Eye (tissue), 1 donor: ENCODE measurements around the gene ADH4.
"Not testable (repeated sequence)": the region's sequence is repeated elsewhere in the genome, so short reads cannot be mapped to it uniquely, and the experiment has no call there.

ENCODE experiments used
- DNase-seq: peaks from one replicate; pipeline ENCODE4 v3.0.0-alpha.2; 2015

ADH4 gene

DNA sequence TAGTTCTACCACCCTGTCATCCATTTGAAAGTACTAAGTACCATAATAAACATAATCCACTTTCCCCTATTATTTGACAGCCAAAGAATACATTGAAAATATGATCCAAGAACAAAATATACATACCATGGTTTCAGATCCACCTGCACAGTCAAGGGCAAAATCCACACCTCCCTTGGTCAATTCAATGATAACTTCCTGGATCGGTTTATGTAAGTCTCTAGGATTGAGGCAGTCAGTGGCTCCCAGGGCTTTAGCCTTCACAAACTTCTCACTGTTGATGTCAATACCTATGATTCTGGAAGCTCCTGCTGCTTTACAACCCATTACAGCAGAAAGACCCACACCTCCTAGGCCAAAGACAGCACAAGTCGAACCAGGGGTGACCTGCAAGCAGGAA lies 12.7 kb downstream of the ADH4 start:
- no peak for DNase-seq

DNA sequence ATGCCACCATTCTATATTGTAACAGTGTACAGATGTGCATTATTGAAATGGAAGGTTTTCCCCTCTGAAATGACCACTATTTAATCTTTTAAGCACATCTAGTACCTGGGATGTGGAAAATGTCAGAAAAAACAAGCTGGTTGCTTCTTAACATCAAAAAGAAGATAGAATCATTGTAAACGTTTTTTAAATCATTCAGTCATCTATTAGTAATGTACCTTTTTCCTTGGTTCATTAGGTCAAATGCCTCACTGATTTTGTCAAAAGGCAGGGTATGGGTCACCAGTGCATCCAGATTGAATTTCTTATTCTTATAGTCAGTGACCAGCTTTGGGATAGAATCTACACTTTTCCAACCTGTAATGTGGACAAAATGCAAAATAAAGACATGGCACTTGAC lies 17.7 kb downstream of the ADH4 start:
- DNase-seq: no peak

DNA sequence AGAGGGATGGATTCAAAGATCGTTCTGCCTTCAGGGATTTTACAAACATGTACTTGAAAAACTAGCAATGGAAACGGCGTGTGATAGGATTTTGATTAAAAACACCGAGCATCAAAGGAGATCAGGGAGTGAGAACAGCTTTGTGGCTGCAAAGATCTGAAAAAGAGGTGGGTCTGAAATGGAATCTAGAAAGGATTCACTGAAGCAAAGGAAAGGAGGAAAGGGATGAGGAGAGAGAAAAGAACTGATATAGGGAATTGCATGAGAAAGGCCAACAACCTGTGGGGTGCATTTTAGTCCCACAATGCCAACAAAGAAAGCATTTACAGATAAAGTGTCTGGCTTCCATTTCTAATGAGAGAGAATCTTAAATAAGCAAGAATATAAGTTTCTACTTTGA lies 23.1 kb downstream of the ADH4 start:
- DNase-seq: no peak

DNA sequence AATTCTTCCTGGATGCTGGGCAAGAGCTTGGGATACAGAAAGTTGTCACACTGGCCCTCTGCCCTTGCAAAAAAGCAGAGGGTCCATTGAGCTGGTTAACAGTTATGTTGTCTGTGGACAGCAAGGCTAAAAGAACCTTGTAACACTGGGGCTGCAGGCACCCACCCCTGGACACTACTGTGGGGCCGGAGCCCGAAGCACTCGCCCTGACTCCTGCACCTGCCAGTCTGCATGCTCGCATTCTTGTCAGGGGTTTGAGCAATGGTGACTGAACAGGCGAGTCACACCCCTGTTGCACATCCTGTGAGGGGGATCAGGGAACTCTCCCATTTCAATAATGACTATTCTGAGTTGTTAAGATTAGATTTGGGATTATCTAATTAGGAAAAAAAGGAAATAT lies 23.6 kb downstream of the ADH4 start:
- no peak for DNase-seq

DNA sequence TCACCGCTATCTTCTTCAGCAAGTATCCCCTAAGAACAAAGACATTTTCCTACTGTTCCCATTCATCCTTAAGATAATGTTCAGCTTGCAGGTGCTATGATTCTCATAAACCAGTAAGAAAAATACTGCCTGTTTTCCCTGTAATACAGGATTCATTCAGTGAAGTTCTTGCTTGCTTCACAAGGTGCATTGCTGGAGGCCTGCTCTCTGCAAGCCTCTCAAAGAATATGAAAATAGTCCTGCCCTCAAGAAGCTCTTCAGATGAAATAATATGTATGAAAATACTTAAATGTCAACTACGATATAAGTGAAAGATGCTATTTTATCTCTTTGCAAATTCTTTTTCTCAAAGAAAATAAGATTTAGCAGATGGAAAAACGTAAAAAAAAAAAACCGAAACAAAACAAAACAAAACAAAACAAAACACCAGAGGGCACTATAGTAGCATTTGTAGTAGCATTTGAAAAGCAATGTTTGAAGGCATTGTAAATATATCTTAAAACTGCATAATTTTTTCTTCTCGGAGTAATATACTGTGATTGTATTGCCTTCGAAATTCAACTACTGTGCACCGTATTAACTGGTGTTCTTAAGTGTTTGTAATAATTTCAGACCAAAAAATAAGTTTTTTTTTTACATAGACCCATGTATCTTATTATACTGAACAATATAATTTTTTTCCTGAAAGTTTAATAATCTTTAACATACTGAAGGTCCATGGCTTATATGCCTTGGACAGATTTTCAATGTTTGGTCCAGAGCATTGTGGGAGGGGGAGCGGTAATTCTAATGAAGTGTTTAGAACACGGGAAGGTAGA lies 26.0 kb downstream of the ADH4 start:
- DNase-seq: no peak

DNA sequence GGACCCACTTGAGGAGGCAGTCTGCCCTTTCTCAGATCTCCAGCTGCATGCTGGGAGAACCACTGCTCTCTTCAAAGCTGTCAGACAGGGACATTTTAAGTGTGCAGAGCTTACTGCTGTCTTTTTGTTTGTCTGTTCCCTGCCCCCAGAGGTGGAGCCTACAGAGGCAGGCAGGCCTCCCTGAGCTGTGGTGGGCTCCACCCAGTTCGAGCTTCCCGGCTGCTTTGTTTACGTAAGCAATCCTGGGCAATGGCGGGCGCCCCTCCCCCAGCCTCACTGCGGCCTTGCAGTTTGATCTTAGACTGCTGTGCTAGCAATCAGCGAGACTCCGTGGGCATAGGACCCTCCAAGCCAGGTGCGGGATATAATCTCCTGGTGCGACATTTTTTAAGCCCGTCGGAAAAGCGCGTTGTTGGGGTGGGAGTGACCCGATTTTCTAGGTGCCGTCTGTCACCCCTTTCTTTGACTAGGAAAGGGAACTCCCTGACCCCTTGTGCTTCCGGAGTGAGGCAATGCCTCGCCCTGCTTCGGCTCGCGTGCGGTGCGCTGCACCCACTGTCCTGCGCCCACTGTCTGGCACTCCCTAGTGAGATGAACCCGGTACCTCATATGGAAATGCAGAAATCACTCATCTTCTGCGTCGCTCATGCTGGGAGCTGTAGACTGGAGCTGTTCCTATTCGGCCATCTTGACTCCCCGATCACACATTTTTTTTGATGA lies 26.8 kb downstream of the ADH4 start:
- not testable (repeated sequence) for DNase-seq

DNA sequence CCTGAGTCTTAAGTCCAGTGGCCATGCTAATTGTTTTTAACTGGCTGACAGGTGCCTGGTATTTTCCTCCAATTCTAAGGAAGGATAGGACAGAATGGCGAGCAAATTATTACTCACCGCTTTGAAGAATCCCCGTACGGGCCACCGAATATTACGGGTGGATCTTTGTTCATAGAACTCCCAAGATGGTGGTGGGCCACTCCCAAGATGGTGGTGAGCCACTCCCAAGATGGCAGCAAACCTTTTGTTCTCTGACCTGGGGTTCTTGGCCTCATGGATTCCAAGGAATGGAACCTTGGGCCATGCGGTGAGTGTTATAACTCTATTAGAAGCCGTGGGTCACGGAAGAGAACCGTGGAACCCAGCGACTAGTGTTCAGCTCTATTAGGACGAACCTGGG lies 34.8 kb downstream of the ADH4 start:
- DNase-seq: not testable (repeated sequence)

DNA sequence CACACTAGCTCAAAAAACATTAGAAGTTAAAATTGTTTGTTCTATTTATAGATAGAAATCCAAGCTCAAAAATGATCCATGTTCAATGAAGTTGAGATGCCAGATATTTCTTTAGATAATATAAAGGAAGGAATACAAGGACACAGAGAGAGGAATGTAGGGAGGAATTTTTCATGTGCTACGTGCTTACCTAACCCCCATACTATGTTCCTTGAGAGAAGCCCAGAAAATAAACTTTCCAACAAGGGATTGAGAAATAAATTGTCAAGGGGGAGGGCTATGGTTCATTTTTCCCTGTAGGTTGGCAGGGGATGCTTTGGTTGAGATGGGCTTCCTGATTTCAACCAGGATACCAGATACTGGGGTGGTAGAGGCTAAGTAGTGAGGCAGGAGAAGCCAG lies 39.9 kb downstream of the ADH4 start:
- DNase-seq: no peak

DNA sequence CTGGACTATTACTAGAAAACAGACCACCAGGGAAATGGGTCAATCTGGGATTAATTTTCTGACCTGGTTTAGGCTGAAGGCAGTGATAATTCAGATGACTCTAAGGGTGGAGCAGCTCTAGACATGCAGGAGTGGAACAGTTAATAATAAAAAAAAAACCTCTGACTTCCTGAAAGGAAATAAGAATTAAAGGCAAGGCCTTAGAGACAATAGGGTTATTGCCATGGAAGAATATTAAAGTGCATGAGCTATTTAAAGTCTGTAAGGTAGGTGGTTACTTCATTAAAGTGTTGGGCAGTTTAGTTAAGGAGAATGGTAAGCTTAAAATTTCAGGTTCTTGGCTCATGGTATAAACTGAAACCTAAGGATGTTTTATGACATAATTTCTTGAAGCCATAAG lies 40.9 kb downstream of the ADH4 start:
- no peak for DNase-seq

DNA sequence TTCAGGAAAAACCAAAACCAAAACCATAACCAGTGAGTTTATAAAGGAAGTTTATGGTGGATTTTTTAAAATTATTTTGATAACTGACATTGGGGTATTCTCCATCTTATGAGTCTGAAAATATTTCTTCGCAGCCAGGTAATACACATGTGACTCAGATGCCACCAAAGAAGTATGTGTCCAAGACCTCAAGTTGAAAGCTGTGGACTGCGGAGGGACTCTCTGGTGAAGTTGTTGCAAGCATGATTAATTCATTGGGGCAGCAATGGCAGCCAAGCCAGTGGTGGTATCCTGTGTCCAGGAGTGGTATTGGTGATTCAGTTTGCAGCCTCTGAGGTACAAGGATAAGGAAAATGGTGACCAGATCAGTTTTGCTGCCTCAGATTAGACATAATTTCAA lies 41.5 kb downstream of the ADH4 start:
- no peak for DNase-seq

DNA sequence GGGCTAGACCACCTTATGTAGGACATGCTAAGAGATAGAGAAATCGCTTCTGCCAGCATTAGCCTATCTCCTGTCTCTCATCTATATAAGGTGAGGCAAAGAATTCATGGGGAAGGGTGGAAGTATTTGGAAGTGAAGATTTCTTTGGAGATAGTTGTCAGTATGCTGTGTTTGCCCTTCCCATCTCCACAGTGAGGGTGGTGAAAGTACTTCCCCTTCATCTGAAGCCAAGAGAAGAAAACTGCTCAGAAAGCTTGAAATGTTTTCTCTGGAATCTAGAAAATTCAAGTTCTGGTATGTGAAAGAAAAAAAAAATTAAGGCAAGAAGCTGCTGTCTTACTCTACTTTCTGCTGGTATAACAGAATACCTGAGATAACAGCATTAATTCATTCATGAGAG lies 43.2 kb downstream of the ADH4 start:
- no peak for DNase-seq

DNA sequence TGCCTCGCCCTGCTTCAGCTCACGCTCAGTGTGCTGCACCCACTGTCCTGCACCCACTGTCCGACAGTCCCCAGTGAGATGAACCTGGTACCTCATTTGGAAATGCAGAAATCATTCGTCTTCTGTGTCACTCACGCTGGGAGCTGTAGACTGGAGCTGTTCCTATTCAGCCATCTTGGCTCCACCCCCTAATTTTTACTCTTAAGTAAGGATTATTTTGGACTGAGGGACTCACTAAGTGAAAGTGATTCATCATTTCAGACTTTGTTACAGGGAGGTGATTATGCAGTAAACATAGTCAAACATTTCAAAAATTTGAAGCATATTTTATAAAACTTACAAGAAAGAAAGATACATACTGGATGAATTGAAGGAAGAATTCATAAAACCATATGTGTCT lies 44.3 kb downstream of the ADH4 start:
- DNase-seq: not testable (repeated sequence)

DNA sequence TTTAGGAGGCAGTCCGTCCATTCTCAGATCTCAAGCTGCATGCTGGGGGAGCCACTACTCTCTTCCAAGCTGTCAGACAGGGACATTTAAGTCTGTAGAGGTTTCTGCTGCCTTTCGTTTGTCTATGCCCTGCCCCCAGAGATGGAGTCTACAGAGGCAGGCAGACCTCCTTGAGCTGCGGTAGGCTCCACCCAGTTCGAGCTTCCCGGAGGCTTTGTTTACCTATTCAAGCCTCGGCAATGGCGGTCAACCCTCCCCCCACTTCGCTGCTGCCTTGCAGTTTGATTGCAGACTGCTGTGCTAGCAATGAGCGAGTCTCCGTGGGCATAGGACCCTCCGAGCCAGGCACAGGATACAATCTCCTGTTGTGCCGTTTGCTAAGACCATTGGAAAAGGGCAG lies 44.8 kb downstream of the ADH4 start:
- no peak for DNase-seq

DNA sequence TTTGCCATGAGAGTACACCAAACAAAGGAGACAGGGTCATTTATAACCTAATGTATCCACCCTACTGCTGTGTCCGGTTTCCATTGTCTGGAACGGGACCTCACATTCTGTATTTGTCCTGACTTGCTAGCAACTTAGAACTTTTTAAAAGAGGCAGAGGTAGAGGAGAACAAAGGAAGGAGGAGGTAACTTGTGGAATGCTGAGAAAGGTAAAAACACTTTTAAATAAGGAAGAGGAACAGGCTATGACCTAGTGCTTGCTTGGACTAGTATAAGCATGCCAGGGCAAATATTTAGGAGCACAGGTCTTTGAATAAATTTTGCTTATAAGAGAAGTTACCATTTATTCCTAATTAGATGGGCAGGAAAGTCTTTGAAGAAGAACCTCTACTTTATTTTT lies 52.3 kb downstream of the ADH4 start:
- DNase-seq: not testable (repeated sequence)

DNA sequence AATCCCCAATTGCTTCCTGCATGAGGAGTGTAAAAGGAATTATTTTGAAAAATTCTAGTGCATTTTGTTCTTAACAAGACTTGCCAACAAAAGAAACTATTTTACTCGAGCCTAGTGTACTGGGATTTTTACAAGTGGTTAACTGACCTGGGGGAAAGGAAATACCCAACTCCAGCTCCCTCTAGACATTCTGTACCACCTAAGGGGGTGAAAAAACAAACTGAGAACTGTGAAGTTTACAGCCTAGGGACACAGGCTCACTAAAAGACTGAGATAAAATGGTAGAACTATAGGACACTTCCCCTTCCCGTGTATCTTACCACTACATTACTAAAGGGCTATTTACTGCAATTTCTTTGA lies 52.9 kb downstream of the ADH4 start:
- no peak for DNase-seq

DNA sequence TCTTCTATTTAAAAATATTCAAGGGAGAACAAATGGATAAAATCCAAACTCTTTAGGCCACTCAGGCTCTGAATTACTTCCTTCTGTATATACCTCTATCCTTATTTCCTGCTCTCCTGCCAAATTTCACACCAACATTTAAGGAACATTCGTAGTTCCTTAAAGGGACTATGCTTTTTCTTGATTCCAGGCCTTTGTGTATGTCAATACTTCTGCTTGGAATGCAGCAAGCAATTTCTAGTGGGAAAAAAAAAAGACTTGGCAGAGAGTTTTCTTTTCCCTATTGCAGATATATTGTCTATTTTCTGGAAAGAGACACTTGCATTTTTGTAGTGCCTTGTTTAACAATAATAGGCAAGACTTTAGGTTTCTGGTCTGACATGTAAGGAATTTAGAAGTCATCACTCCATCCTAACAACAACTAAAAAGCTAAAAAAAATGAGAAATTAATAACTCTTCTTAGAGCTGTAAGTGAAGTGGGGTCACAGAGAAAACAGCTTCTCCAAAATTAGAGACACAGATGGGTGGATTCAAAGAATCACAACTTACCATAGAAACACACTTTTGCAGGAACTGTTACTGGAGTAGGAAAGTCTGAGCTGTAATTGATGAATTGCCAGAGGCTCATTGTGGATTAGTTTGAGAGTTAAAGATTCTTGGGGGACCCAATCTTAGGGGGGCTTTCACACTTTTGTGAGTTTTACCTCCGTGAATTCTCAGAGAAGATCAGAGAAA lies 53.4 kb downstream of the ADH4 start:
- DNase-seq: peak; percentile 29

DNA sequence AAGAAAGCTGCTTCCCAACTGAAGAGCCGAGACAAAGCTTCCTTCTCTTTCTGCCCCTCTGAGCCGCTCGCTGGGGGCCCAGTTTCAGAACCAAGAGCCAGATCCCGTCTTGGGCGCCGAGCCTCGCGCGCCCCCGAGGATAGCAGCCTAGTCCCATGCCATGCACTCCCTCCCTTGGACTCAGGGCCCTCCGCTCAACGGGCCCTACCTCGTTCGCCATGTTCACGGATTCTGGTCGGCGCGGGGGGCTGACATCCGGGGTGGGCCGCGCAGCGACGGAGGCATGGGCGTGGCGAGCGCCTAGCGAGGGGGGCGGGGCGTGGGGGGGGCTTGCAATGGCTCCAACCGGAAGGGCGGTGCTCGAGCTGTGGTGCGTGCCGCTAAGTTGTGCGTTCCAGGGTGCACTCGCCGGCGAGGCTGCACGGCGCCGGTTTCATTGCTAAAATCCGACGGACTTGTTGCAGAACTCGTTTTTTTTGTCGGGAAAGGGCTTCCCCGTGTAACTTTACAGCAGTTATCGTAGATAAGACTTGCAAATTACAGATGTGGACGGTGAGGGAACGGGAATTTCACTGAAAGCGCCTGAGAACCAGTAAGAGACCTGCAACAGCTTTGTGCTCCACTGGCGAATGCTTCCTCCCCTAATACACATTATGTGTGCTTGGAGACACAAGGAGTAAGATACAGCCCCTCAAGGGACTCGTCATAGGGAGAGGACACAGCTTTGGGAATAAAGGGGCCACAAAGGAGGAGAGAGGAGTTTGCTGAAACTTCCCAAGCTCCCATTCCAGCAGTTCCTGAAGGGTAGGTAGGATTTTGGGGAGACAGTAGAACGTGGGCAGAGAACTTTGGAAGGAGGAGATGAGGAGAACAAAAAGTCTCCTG lies 55.4 kb downstream of the ADH4 start, which contains the start of gene ADH5:
ADH5 (minus strand) TSS at position 308 of the 885 bp plus-strand sequence; CDS start at position 220, 88 bp downstream.
- DNase-seq: peak; percentile 96

DNA sequence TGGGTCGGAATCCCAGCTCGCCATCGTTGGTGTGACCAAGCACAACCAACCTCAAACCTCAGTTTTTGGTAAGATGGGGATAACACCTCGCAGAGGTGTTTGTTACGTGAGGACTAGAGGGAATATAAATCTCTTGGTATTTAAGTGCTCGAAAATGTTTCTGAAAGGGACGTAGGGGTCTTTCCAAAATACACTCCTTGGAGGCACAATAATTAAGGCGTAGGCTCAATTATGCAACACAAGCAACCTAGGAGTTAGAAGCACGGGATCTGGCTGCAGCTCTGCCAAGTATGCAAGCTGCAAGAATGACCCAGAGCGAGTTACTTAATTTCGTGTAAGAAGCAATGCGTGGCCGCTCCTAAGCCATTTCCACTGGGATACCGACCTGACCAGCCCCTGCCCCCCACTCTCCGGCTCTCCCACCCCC lies 56.1 kb downstream of the ADH4 start:
- DNase-seq: peak; percentile 80

DNA sequence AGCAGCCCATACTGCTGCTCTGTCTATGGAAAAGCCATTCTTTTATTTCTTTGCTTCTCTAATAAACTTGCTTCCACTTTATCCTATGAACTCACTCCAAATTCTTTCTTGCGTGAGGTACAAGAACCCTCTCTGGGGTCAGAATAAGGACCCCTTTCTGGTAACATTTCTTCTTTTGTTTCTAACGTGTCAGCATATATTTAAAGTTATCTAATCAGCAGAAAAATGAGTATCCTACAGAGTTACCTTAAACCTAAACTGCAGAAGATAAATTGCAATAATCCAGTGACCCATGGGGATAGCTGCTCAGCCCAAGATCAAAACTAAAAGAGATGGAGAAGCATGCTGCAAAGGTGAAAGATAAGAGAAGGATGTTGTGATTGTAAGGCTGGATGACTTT lies 59.5 kb downstream of the ADH4 start:
- no peak for DNase-seq

DNA sequence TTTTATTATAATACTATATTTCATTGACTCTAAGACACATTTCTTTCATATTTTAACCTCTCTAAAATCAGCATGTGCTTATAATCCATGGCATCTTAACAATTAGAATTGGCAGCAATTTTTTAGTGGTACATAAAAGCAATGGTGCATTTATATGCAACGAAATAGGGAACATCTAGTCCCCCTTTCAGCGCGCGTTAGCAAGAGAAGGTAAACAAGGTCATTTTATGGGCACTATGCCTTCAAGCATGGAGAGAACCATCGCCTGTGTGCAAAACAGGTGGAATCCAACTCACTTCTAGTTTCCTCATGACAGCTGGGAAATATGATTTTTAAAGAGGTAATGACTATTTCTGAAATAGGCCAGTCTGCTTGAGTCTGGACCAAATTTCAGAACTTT lies 61.9 kb downstream of the ADH4 start:
- no peak for DNase-seq

DNA sequence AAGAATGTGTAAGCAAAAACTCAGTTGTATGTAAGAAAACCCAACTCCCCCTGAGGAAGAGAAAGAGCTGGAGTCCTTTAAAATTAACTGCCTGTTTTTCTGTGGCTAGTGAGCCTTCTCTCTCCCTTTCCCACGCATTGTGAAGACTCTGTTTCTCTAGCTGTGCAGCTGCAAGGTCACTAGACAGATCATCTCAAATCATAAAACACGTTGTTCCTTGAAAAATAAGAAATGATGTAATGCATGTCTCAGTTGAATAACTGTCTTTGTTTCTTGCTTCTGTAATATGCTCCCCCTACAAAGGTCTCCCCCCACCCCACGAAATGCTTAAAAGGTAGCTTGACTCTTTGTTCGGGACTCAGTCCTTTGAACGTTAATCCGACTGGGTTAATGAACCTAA lies 63.2 kb downstream of the ADH4 start:
- not testable (repeated sequence) for DNase-seq

DNA sequence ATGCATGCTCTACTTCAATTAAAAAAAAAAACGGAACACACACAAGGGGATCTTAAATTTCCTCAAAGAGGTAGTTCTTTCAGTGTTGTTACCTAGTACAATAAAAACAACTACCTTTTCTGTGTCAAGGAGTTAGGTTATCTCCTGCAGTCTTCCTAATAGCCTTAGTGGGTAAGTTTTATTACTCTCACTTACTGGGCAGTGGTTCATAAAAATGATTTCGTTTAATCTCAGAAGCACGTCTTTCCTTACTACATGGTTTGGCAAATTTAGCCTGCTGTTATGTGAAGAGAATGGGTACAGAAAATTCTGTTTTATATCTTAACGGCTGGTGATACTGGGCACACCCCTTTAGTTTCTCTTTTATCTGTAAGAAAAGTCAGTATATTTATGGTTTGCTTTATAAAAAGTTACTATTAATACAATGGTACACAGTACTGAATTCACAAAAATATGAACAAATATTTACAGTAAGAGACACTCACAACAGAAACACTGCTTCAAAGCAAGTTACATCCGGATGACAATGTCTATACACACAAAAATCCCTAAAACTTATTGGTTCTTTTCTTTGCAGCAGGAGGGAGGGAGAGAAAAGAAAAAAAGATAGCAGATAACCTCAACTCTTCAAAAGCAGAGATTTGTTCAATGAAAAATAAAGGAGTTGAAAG lies 64.3 kb downstream of the ADH4 start:
- DNase-seq: no peak
